Fibroblast of lung (primary cell): ENCODE measurements around the gene BPGM. TPM values are rescaled to one million over a fixed set of nuclear protein-coding genes. Genes with fewer than 3 reads are reported as not detected.

Source experiments
- DNase-seq, 2 donors: peaks; one replicate each; pipeline versions ENCODE4 v3.0.0 to v3.0.0-alpha.2; 2010; ENCODE audit warnings: low read depth in 2 of 2
- H2AFZ ChIP-seq: 2 replicates; pipeline ENCODE4 v1.5.1; 2012; ENCODE audit warnings: low read length, control low read depth, inconsistent platforms
- H3K27ac ChIP-seq: 2 replicates; pipeline ENCODE4 v1.5.1; 2011; ENCODE audit warnings: low read length, control low read depth; ENCODE audit not compliant: insufficient read depth
- H3K27me3 ChIP-seq: 2 replicates; pipeline ENCODE4 v1.5.1; 2011; ENCODE audit warnings: mild to moderate bottlenecking, low read length; ENCODE audit not compliant: control insufficient read depth, insufficient read depth
- H3K36me3 ChIP-seq: 2 replicates; pipeline ENCODE4 v1.5.1; 2011; ENCODE audit warnings: low read length; ENCODE audit not compliant: control insufficient read depth, insufficient read depth
- H3K4me1 ChIP-seq: 2 replicates; pipeline ENCODE4 v1.5.1; 2011; ENCODE audit warnings: low read length; ENCODE audit not compliant: control insufficient read depth, insufficient read depth; ENCODE audit errors: extremely low read depth
- H3K4me2 ChIP-seq: 2 replicates; pipeline ENCODE4 v1.5.1; 2011; ENCODE audit warnings: low read length, control low read depth; ENCODE audit not compliant: insufficient read depth; ENCODE audit errors: extremely low read depth
- H3K4me3 ChIP-seq, 4 experiments: fragments of 200-600 bp in 1 of 4; sonication (generic) in 1 of 4; replicated peaks in 1 of 4; 2 replicates each; pipeline ENCODE4 v1.5.1; 2011 to 2016; ENCODE audit warnings: low read length in 4 of 4, low read depth in 3 of 4, mild to moderate bottlenecking in 3 of 4, control low read depth in 2 of 4, inconsistent platforms in 1 of 4, mixed read lengths in 1 of 4; ENCODE audit not compliant: insufficient read depth in 1 of 4; ENCODE audit errors: control extremely low read depth in 1 of 4
- H3K79me2 ChIP-seq: 2 replicates; pipeline ENCODE4 v1.5.1; 2012; ENCODE audit warnings: mild to moderate bottlenecking, low read length, inconsistent platforms; ENCODE audit not compliant: control insufficient read depth, insufficient read depth
- H3K9ac ChIP-seq: 2 replicates; pipeline ENCODE4 v1.5.1; 2011; ENCODE audit warnings: mild to moderate bottlenecking, low read length, control low read depth; ENCODE audit not compliant: insufficient read depth
- H3K9me3 ChIP-seq: 2 replicates; pipeline ENCODE4 v1.5.1; 2012; ENCODE audit warnings: low read depth, low read length; ENCODE audit not compliant: control insufficient read depth, insufficient read depth
- H4K20me1 ChIP-seq: 2 replicates; pipeline ENCODE4 v1.5.1; 2011; ENCODE audit warnings: low read length; ENCODE audit not compliant: control insufficient read depth, insufficient read depth; ENCODE audit errors: extremely low read depth
- EZH2 ChIP-seq: IDR thresholded peaks from 2 replicates; pipeline ENCODE4 v1.5.1; 2012; ENCODE audit warnings: low read length, control low read depth, mild to moderate bottlenecking; ENCODE audit errors: missing control alignments
- polyA plus RNA-seq, 2 donors: library from polyadenylated mRNA; depleted of rRNA in 1 of 2; stranded (reverse) in 1 of 2; unstranded in 1 of 2; fragments of >200 nt; gene quantifications; 2 replicates each; pipeline ENCODE4 v1.2.1, GENCODE V29; 2011 to 2012; ENCODE audit warnings: missing spikeins in 1 of 2
- total RNA-seq: library from RNA; depleted of rRNA; stranded (reverse); fragments of >200 nt; gene quantifications from 2 replicates; pipeline ENCODE4 v1.2.1, GENCODE V29; 2014
- TF ChIP-seq, protein P1 (sequence below), 2 donors: IDR thresholded peaks in 1 of 2; conservative IDR thresholded peaks in 1 of 2; 1 replicate in 1 of 2; 2 replicates in 1 of 2; pipeline ENCODE4 v1.5.1; 2011 to 2012; ENCODE audit warnings: low read length in 2 of 2, control low read depth in 1 of 2, inconsistent platforms in 1 of 2, low read depth in 1 of 2, mild to moderate bottlenecking in 1 of 2

BPGM gene
- total and polyA plus RNA-seq, 2 donors (not counting 1 experiment from before 2014, with no cell fraction given): 25.8 to 29.7 TPM

DNA sequence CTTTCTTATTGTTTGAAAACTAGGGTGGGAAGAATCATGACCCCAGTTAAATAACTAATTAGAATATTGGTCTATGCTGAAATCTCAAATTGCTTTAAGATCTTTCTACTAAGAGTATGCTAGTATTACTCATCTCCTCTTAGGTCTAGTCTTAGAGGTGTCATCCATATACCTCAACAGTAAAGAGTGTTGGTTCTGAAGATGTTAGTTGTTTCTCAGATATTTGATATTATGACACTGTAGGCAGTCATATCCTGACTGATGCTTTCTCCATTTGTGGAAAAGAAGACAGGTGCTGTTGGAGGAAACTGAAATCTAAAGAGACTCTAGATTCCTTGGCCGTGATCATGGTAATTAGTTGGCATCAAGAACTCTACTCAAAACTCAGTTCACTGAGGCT is 21.2 kb downstream of the BPGM start:
- no peak overlapping the region for H3K27ac ChIP-seq
- DNase-seq: no peak

DNA sequence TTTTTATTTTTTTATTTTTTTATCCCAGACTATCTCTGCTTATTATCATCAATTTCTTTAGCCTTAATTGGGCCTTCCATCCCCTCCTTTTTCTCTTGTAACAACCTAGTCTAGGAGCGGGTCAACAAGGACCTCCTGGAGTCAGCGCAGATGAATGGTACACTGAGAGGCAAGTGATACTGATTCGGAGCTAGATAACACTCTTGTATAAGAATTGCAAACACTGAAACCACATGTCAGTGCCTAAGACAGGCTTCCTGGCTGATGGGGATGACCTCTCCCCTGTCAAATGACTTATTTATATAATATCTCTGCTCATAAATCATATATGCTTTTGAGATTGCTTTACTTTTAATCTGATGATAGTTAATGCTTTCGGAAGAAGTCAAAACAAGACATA is 22.7 kb downstream of the BPGM start:
- DNase-seq: no peak
- Histone ChIP-seq H3K27ac (no peak overlapping the region), H3K79me2 (no peaks in the 10 kb centered on the region), H3K4me1 (peaks cover 2% of the 10 kb centered on the region), H3K9ac (no peak overlapping the region), H2AFZ (no peak overlapping the region), H3K4me2 (peak overlapping the region; percentile 69), H3K4me3 (no peak overlapping the region), H4K20me1 (no peaks in the 10 kb centered on the region), H3K27me3 (no peaks in the 10 kb centered on the region), H3K36me3 (no peaks in the 10 kb centered on the region), H3K9me3 (no peaks in the 10 kb centered on the region)
- no peak for TF ChIP-seq EZH2
- TF ChIP-seq, protein P1, sequence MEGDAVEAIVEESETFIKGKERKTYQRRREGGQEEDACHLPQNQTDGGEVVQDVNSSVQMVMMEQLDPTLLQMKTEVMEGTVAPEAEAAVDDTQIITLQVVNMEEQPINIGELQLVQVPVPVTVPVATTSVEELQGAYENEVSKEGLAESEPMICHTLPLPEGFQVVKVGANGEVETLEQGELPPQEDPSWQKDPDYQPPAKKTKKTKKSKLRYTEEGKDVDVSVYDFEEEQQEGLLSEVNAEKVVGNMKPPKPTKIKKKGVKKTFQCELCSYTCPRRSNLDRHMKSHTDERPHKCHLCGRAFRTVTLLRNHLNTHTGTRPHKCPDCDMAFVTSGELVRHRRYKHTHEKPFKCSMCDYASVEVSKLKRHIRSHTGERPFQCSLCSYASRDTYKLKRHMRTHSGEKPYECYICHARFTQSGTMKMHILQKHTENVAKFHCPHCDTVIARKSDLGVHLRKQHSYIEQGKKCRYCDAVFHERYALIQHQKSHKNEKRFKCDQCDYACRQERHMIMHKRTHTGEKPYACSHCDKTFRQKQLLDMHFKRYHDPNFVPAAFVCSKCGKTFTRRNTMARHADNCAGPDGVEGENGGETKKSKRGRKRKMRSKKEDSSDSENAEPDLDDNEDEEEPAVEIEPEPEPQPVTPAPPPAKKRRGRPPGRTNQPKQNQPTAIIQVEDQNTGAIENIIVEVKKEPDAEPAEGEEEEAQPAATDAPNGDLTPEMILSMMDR (conservative IDR thresholded peaks at IDR 0.05 in 1 of 2, IDR thresholded peaks at IDR 0.05 in 1 of 2; ENCODE audit: low read depth in 1 of 2, low read length in 2 of 2): no peak

More for the DNA sequence above, 21.2 kb downstream of the BPGM start:
- Histone ChIP-seq H3K9me3 (no peaks in the 10 kb centered on the region), H2AFZ (no peak overlapping the region), H3K4me3 (no peak overlapping the region), H3K36me3 (no peaks in the 10 kb centered on the region), H4K20me1 (no peaks in the 10 kb centered on the region), H3K4me2 (no peak overlapping the region), H3K79me2 (no peaks in the 10 kb centered on the region), H3K27me3 (no peaks in the 10 kb centered on the region), H3K4me1 (peaks cover 2% of the 10 kb centered on the region), H3K9ac (no peak overlapping the region)
- no peak for TF ChIP-seq EZH2
- TF ChIP-seq, protein P1 (conservative IDR thresholded peaks at IDR 0.05 in 1 of 2, IDR thresholded peaks at IDR 0.05 in 1 of 2; ENCODE audit: low read depth in 1 of 2, low read length in 2 of 2): no peak

DNA sequence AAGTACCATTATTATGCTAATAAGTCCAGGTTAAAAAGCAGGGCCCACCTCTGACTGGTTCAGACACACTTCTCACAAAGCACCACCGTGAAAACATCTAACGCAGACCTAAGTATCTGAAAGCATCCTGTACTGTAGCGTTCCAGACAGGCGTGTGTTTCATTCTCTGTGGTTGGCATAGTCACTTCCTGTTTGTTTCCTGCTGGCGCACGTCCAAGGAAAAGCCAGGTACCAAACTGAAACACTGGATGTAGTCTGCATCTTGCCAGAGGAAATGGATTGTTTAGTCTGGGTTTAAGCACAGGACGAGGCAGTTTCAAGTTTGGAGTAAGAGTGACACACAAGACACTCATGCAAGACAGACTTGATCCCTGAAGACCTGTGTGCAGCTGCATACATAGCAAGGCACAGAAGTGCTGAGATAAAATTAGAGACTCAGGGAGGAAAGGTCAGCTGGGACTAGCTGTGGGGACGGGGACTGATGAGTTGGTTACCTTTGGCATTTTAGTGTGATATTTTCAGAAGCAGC is 23.3 kb downstream of the BPGM start:
- H3K4me3 ChIP-seq: peak overlapping the region in 1 of 4 experiments; percentile 13

More for the DNA sequence above, 23.3 kb downstream of the BPGM start:
- peaks cover 2% of the 10 kb centered on the region for H3K4me1 ChIP-seq
- TF ChIP-seq, protein P1 (conservative IDR thresholded peaks at IDR 0.05 in 1 of 2, IDR thresholded peaks at IDR 0.05 in 1 of 2; ENCODE audit: low read depth in 1 of 2, low read length in 2 of 2): no peak
- no peak for TF ChIP-seq EZH2
- no peaks in the 10 kb centered on the region for H3K27me3 ChIP-seq
- DNase-seq: peak; percentile 68 to 94
- no peak overlapping the region for H3K9ac ChIP-seq
- H4K20me1 ChIP-seq: no peaks in the 10 kb centered on the region
- no peaks in the 10 kb centered on the region for H3K36me3 ChIP-seq
- H2AFZ ChIP-seq: no peak overlapping the region
- H3K9me3 ChIP-seq: no peaks in the 10 kb centered on the region
- H3K27ac ChIP-seq: no peak overlapping the region
- H3K79me2 ChIP-seq: no peaks in the 10 kb centered on the region
- H3K4me2 ChIP-seq: peak overlapping the region; percentile 69
